SH-SY5Y (cell line): Measurements from ENCODE around the gene PHKB.

Experiments
- GATA2 ChIP-seq: IDR thresholded peaks from 2 replicates; pipeline ENCODE4 v1.6.1; 2011; ENCODE audit warnings: mild to moderate bottlenecking, low read depth, low read length
- GATA3 ChIP-seq: IDR thresholded peaks from 2 replicates; pipeline ENCODE4 v1.6.1; 2011; ENCODE audit warnings: low read depth, mild to moderate bottlenecking, low read length, moderate library complexity

GRCh38 chr16:47625115-47625567 lies 164.0 kb downstream of the PHKB start:
- no peak for TF ChIP-seq GATA2
- no peak for TF ChIP-seq GATA3
